Raji (cell line): ENCODE data around the gene MR1.

Experiments used
- POLR2A ChIP-seq: IDR thresholded peaks from 2 replicates; pipeline ENCODE4 v1.6.1; 2011; ENCODE audit warnings: low read depth, low read length, control low read depth; ENCODE audit not compliant: insufficient read depth

The MR1 gene

GRCh38 chr1:181033799-181034451 is at the start of gene MR1:
Gene MR1 (plus strand): TSS chr1:181033983. CDS start chr1:181034008, 25 bp downstream.
- peak; percentile 77 for TF ChIP-seq POLR2A

- no peak for TF ChIP-seq POLR2A
Observed at GRCh38 chr1:180988253-180988752, 45.5 kb upstream of the MR1 start.

GRCh38 chr1:180994262-180994661 is 39.5 kb upstream of the MR1 start:
- no peak for TF ChIP-seq POLR2A

GRCh38 chr1:180997843-180998504 is 35.8 kb upstream of the MR1 start:
- no peak for TF ChIP-seq POLR2A

GRCh38 chr1:181001091-181001780 is 32.5 kb upstream of the MR1 start:
- no peak for TF ChIP-seq POLR2A

GRCh38 chr1:181002582-181003172 is 31.1 kb upstream of the MR1 start:
- no peak for TF ChIP-seq POLR2A

- TF ChIP-seq POLR2A = no peak
Observed at GRCh38 chr1:181010789-181011188, 23.0 kb upstream of the MR1 start.

GRCh38 chr1:181011301-181012202 is 22.2 kb upstream of the MR1 start:
- no peak for TF ChIP-seq POLR2A

GRCh38 chr1:181012203-181012745 is 21.5 kb upstream of the MR1 start:
- no peak for TF ChIP-seq POLR2A

- TF ChIP-seq POLR2A = no peak
Observed at GRCh38 chr1:181013144-181013543, 20.6 kb upstream of the MR1 start.

GRCh38 chr1:181014477-181015250 is 19.1 kb upstream of the MR1 start:
- TF ChIP-seq POLR2A = no peak

GRCh38 chr1:181015251-181015615 is 18.6 kb upstream of the MR1 start:
- TF ChIP-seq POLR2A = no peak

GRCh38 chr1:181016563-181016962 is 17.2 kb upstream of the MR1 start:
- no peak for TF ChIP-seq POLR2A

GRCh38 chr1:181018901-181019681 is 14.7 kb upstream of the MR1 start:
- TF ChIP-seq POLR2A = no peak
